ENCODE results near the gene DNASE2B.
A peak's percentile ranks its signal among the peaks of the same experiment; 100 is the strongest.

Gene DNASE2B

GRCh38 chr1:84410328-84411095 is 12.2 kb downstream of the DNASE2B start:
- DNase-seq (ENCODE audit: low read depth in 4 of 4, low spot score in 1 of 4): no peak

- DNase-seq (ENCODE audit: low read depth in 4 of 4, low spot score in 1 of 4): no peak
Measured at GRCh38 chr1:84412316-84412942, 14.1 kb downstream of the DNASE2B start.

- DNase-seq (ENCODE audit: low read depth in 4 of 4, low spot score in 1 of 4): no peak
Measured at GRCh38 chr1:84415396-84415795, 17.1 kb downstream of the DNASE2B start.

- no peak for DNase-seq (ENCODE audit: low read depth in 4 of 4, low spot score in 1 of 4)
Measured at GRCh38 chr1:84422909-84423308, 24.6 kb downstream of the DNASE2B start.

GRCh38 chr1:84424513-84425149 is 26.3 kb downstream of the DNASE2B start:
- no peak for DNase-seq (ENCODE audit: low read depth in 4 of 4, low spot score in 1 of 4)

- DNase-seq (ENCODE audit: low read depth in 4 of 4, low spot score in 1 of 4): no peak
Measured at GRCh38 chr1:84425150-84425896, 27.0 kb downstream of the DNASE2B start.

- DNase-seq (ENCODE audit: low read depth in 4 of 4, low spot score in 1 of 4): no peak
Measured at GRCh38 chr1:84426376-84426775, 28.1 kb downstream of the DNASE2B start.

- no peak for DNase-seq (ENCODE audit: low read depth in 4 of 4, low spot score in 1 of 4)
Measured at GRCh38 chr1:84427250-84428188, 29.2 kb downstream of the DNASE2B start.

- no peak for DNase-seq (ENCODE audit: low read depth in 4 of 4, low spot score in 1 of 4)
Measured at GRCh38 chr1:84428235-84428634, 30.0 kb downstream of the DNASE2B start.

GRCh38 chr1:84429231-84429630 is 30.9 kb downstream of the DNASE2B start:
- no peak for DNase-seq (ENCODE audit: low read depth in 4 of 4, low spot score in 1 of 4)

GRCh38 chr1:84430546-84430945 is 32.3 kb downstream of the DNASE2B start:
- no peak for DNase-seq (ENCODE audit: low read depth in 4 of 4, low spot score in 1 of 4)

GRCh38 chr1:84433258-84434080 is 35.2 kb downstream of the DNASE2B start:
- peak in 1 of 4 experiments; percentile 27 for DNase-seq (ENCODE audit: low read depth in 4 of 4, low spot score in 1 of 4)

- DNase-seq (ENCODE audit: low read depth in 4 of 4, low spot score in 1 of 4): no peak
Measured at GRCh38 chr1:84434081-84434769, 35.9 kb downstream of the DNASE2B start.

- no peak for DNase-seq (ENCODE audit: low read depth in 4 of 4, low spot score in 1 of 4)
Measured at GRCh38 chr1:84434801-84435549, 36.7 kb downstream of the DNASE2B start.

GRCh38 chr1:84436876-84437655 is 38.8 kb downstream of the DNASE2B start:
- DNase-seq (ENCODE audit: low read depth in 4 of 4, low spot score in 1 of 4): no peak

GRCh38 chr1:84442256-84442655 is 44.0 kb downstream of the DNASE2B start:
- no peak for DNase-seq (ENCODE audit: low read depth in 4 of 4, low spot score in 1 of 4)

All from stimulated activated CD4-positive, alpha-beta T cell treated with anti-CD3 and anti-CD28 coated beads, Interleukin-1b, Interleukin-23, amount 100 ng/mL, for 24 hours (primary cell).